Measurements from ENCODE around the gene IFNA14.

GRCh38 chr9:21267485-21268346 lies 27.9 kb upstream of the IFNA14 start:
- no peak for TF ChIP-seq CTCF (IDR thresholded peaks at IDR 0.05)
- no peak for TF ChIP-seq EZH2 (IDR thresholded peaks at IDR 0.05; ENCODE audit: borderline replicate concordance, insufficient read depth, low read depth, low read length, poor library complexity, severe bottlenecking)

Measured in B cell (primary cell).